Erythroblast (primary cell): ENCODE results near the gene TCERG1L.

ENCODE experiments used
- GATA1 ChIP-seq: IDR thresholded peaks from 2 replicates; pipeline ENCODE4 v1.6.1; 2011; ENCODE audit warnings: low read depth, mild to moderate bottlenecking, control low read depth, low read length, moderate library complexity
- POLR2A ChIP-seq: IDR thresholded peaks from 2 replicates; pipeline ENCODE4 v1.6.1; 2011; ENCODE audit warnings: mild to moderate bottlenecking, low read length

GRCh38 chr10:131272897-131273451, 38.5 kb downstream of the TCERG1L start:
- TF ChIP-seq POLR2A, result no peak
- no peak for TF ChIP-seq GATA1
